ENCODE results near the gene POLR3C.
A peak's percentile ranks its signal among the peaks of the same experiment; 100 is the strongest.
"Not testable (repeated sequence)": the region's sequence is repeated elsewhere in the genome, so short reads cannot be mapped to it uniquely, and the experiment has no call there.

The POLR3C gene

DNA sequence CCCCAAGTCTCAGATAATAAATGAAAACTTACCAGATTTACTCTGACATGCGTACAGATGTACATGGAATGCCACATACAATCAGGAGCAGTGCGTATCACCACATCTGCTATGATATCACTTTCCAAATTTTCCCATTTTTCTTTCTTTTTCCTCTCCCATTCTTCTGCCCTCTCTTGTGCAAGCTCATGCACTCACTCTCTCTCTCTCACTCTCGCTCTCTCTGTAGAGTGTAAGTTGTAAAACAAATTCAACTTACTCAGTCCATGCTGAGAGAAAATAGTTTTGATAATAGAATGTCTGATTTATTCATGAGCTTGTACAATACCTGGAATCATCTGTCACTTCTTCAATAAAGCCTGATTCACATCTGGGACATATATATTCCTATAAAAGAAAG is 35.4 kb upstream of the POLR3C start:
- Histone ChIP-seq H3K27ac (0 out of 2 replicates have a peak overlapping the region, but pooled peaks have one; percentile 28), H3K4me3 (no peak overlapping the region), H3K9ac (ENCODE audit: insufficient read length) (no peak overlapping the region), H3K9me3 (ENCODE audit: low read depth, low read length) (no peaks in the 10 kb centered on the region), H3K36me3 (ENCODE audit: insufficient read depth, low read length) (peaks cover 9% of the 10 kb centered on the region; the same call in 1 of the 2 replicates)
- no peak for TF ChIP-seq POLR2AphosphoS5 (IDR thresholded peaks at IDR 0.05; ENCODE audit: borderline replicate concordance, low read depth, low read length)
- TF ChIP-seq FOXP2 (optimal IDR thresholded peaks at IDR 0.05; ENCODE audit: control extremely low read depth, extremely low read length, insufficient read depth), result no peak
- TF ChIP-seq EZH2 (IDR thresholded peaks at IDR 0.05), result no peak
- no peak for DNase-seq (ENCODE audit: low read depth, low spot score)

GRCh38 chr1:145791860-145792259 is 32.1 kb upstream of the POLR3C start:
- DNase-seq (ENCODE audit: low read depth, low spot score); H3K36me3 ChIP-seq (ENCODE audit: insufficient read depth, low read length): not testable (repeated sequence)

DNA sequence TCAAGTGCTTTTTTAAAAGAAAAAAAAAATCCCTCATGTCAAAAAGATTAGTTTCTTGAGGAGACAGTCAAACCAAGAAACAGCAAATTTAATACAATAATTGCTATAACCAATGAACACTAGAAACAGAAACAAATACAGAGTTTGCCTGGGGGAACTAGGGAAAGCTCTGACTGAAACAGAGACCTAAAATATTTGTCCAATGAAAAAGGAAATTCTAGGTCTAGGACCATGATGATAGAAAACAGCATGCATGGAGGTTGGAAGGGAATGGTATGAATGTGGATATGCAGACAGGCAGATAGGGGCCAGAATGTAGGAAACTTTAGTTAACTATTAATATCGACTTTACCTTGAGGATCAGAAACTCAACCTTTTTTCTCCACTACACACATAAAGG is 31.5 kb upstream of the POLR3C start:
- peaks cover 9% of the 10 kb centered on the region; the same call in 1 of the 2 replicates for H3K36me3 ChIP-seq (ENCODE audit: insufficient read depth, low read length)
- H3K9ac ChIP-seq (ENCODE audit: insufficient read length), result no peak overlapping the region
- H3K4me3 ChIP-seq, result no peak overlapping the region
- no peak overlapping the region for H3K27ac ChIP-seq
- TF ChIP-seq FOXP2 (optimal IDR thresholded peaks at IDR 0.05; ENCODE audit: control extremely low read depth, extremely low read length, insufficient read depth) (no peak), EZH2 (IDR thresholded peaks at IDR 0.05) (no peak), POLR2AphosphoS5 (IDR thresholded peaks at IDR 0.05; ENCODE audit: borderline replicate concordance, low read depth, low read length) (no peak)
- no peak for DNase-seq (ENCODE audit: low read depth, low spot score)
- H3K9me3 ChIP-seq (ENCODE audit: low read depth, low read length), result 0 out of 2 replicates have a peak, but pooled peaks cover 3% of the 10 kb centered on the region

More at GRCh38 chr1:145791860-145792259, 32.1 kb upstream of the POLR3C start:
- not testable (repeated sequence) for H3K27ac ChIP-seq; H3K9ac ChIP-seq (ENCODE audit: insufficient read length); H3K4me3 ChIP-seq; H3K9me3 ChIP-seq (ENCODE audit: low read depth, low read length)

DNA sequence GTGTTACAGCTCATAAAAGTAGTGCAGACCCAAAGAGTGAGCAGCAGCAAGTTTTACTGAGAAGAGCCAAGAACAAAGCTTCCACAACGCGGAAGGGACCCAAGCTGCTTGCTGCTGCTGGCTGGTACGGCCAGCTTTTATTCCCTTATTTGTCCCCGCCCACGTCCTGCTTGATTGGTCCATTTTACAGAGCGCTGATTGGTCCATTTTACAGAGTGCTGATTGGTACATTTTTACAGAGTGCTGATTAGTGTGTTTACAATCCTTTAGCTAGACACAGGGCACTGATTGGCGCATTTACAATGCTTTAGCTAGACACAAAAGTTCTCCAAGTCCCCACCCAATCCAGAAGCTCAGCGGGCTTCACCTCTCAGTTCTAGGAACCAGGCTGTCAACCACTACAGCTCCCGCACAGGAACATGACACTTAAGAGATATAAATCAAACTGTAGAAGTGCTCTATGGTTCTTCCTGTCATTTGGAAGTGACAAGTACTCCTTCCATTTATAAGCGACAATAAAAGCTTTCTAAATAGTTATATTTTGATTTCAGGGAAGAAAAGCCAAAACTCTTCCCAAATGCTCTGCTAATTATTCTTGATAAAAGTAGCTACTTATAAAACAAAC is 28.6 kb upstream of the POLR3C start:
- H3K9ac ChIP-seq (ENCODE audit: insufficient read length), result no peak overlapping the region
- 0 out of 2 replicates have a peak, but pooled peaks cover 3% of the 10 kb centered on the region for H3K9me3 ChIP-seq (ENCODE audit: low read depth, low read length)
- no peak overlapping the region for H3K27ac ChIP-seq
- no peak for TF ChIP-seq EZH2 (IDR thresholded peaks at IDR 0.05)
- TF ChIP-seq FOXP2 (optimal IDR thresholded peaks at IDR 0.05; ENCODE audit: control extremely low read depth, extremely low read length, insufficient read depth), result no peak
- TF ChIP-seq POLR2AphosphoS5 (IDR thresholded peaks at IDR 0.05; ENCODE audit: borderline replicate concordance, low read depth, low read length), result no peak
- no peak for DNase-seq (ENCODE audit: low read depth, low spot score)
- H3K4me3 ChIP-seq, result no peak overlapping the region
- H3K36me3 ChIP-seq (ENCODE audit: insufficient read depth, low read length), result no peaks in the 10 kb centered on the region

- no peaks in the 10 kb centered on the region for H3K36me3 ChIP-seq (ENCODE audit: insufficient read depth, low read length)
- no peak overlapping the region for H3K4me3 ChIP-seq
- TF ChIP-seq EZH2 (IDR thresholded peaks at IDR 0.05), result no peak
- TF ChIP-seq POLR2AphosphoS5 (IDR thresholded peaks at IDR 0.05; ENCODE audit: borderline replicate concordance, low read depth, low read length), result no peak
- TF ChIP-seq FOXP2 (optimal IDR thresholded peaks at IDR 0.05; ENCODE audit: control extremely low read depth, extremely low read length, insufficient read depth), result no peak
- no peak for DNase-seq (ENCODE audit: low read depth, low spot score)
- no peak overlapping the region for H3K9ac ChIP-seq (ENCODE audit: insufficient read length)
- no peak overlapping the region for H3K27ac ChIP-seq
- H3K9me3 ChIP-seq (ENCODE audit: low read depth, low read length), result 0 out of 2 replicates have a peak, but pooled peaks cover 3% of the 10 kb centered on the region
Measured at GRCh38 chr1:145796753-145797152, 27.2 kb upstream of the POLR3C start.

DNA sequence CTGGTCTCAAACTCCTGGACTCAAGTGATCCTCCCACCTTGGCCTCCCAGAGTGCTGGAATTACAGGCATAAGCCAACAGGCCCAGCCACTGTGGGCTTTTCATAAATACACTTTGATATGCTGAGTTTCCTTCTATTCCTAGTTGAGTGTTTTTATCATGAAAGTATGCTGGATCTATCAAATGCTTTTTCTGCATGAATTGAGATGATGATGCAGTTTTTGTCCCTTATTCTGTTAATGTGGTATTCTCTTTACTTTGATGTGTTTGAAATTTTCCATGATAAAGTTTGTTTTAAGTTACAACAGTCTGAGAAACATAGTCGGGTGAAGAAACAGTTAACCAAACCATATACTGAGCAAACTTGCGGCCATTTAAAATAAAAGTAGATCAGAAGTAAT is 24.2 kb upstream of the POLR3C start:
- Histone ChIP-seq H3K4me3 (no peak overlapping the region), H3K9ac (ENCODE audit: insufficient read length) (no peak overlapping the region), H3K36me3 (ENCODE audit: insufficient read depth, low read length) (no peaks in the 10 kb centered on the region), H3K27ac (no peak overlapping the region), H3K9me3 (ENCODE audit: low read depth, low read length) (0 out of 2 replicates have a peak, but pooled peaks cover 3% of the 10 kb centered on the region)
- TF ChIP-seq FOXP2 (optimal IDR thresholded peaks at IDR 0.05; ENCODE audit: control extremely low read depth, extremely low read length, insufficient read depth) (no peak), EZH2 (IDR thresholded peaks at IDR 0.05) (no peak), POLR2AphosphoS5 (IDR thresholded peaks at IDR 0.05; ENCODE audit: borderline replicate concordance, low read depth, low read length) (no peak)
- no peak for DNase-seq (ENCODE audit: low read depth, low spot score)

DNA sequence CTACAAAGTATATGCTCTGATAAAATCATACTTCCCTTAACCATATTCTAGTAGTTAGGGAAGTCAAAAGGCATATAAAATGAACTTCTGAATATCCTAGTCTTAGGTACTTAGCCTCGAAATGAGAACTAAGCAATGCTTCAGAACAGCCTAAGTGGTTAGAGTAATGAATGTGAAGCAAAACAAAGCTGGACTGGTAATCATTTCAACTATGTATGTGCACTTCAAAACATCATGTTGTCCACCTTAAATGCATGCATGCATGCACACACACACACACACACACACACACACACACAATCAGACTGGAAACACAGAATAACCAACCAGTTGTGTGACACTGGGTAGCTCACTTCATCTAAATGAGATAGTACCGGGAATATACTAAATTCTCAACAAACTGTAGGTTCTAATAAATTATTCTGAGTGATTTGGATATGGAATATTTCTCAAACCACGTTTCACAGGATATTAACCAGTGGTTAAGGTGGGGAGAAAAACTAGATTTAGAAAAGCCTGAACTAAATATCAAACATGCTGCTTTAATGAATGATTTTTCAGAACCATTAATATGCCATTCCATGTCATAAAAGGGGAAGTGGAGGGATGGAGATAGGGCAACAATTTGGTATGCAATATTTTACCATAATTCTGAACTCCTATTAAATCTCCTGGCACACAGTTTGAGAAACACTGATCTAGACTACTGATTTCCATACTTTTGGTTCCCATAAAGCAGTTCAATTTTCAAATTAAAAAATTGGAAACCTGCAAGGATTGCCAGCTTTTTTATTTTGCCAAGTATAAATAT is 19.6 kb upstream of the POLR3C start:
- TF ChIP-seq FOXP2 (optimal IDR thresholded peaks at IDR 0.05; ENCODE audit: control extremely low read depth, extremely low read length, insufficient read depth) (no peak), EZH2 (IDR thresholded peaks at IDR 0.05) (no peak), POLR2AphosphoS5 (IDR thresholded peaks at IDR 0.05; ENCODE audit: borderline replicate concordance, low read depth, low read length) (no peak)
- no peak overlapping the region for H3K27ac ChIP-seq
- H3K9ac ChIP-seq (ENCODE audit: insufficient read length), result no peak overlapping the region
- H3K9me3 ChIP-seq (ENCODE audit: low read depth, low read length), result no peaks in the 10 kb centered on the region
- no peak overlapping the region for H3K4me3 ChIP-seq
- no peaks in the 10 kb centered on the region for H3K36me3 ChIP-seq (ENCODE audit: insufficient read depth, low read length)
- DNase-seq (ENCODE audit: low read depth, low spot score), result no peak

- Histone ChIP-seq H3K4me3 (no peak overlapping the region), H3K9me3 (ENCODE audit: low read depth, low read length) (no peaks in the 10 kb centered on the region), H3K27ac (no peak overlapping the region), H3K9ac (ENCODE audit: insufficient read length) (no peak overlapping the region), H3K36me3 (ENCODE audit: insufficient read depth, low read length) (no peaks in the 10 kb centered on the region)
- no peak for DNase-seq (ENCODE audit: low read depth, low spot score)
- TF ChIP-seq FOXP2 (optimal IDR thresholded peaks at IDR 0.05; ENCODE audit: control extremely low read depth, extremely low read length, insufficient read depth), result no peak
- no peak for TF ChIP-seq EZH2 (IDR thresholded peaks at IDR 0.05)
- TF ChIP-seq POLR2AphosphoS5 (IDR thresholded peaks at IDR 0.05; ENCODE audit: borderline replicate concordance, low read depth, low read length), result no peak
Measured at GRCh38 chr1:145805057-145805456, 18.9 kb upstream of the POLR3C start.

Data from SK-N-MC (cell line).